OCI-LY3 (cell line): ENCODE data around the gene SSU72.

Experiments used
- CTCF ChIP-seq: fragments of 200-600, 300-600 bp; sonication (generic); IDR thresholded peaks from 2 replicates; pipeline ENCODE4 v1.5.1; 2014; ENCODE audit warnings: antibody characterized with exemption, low read length, low read depth
- EZH2phosphoT487 ChIP-seq: fragments of 200-600 bp; shearing (Covaris generic); IDR thresholded peaks from 2 replicates; pipeline ENCODE4 v1.6.1; 2018; ENCODE audit warnings: antibody characterized with exemption, mixed run types, low read depth

DNA sequence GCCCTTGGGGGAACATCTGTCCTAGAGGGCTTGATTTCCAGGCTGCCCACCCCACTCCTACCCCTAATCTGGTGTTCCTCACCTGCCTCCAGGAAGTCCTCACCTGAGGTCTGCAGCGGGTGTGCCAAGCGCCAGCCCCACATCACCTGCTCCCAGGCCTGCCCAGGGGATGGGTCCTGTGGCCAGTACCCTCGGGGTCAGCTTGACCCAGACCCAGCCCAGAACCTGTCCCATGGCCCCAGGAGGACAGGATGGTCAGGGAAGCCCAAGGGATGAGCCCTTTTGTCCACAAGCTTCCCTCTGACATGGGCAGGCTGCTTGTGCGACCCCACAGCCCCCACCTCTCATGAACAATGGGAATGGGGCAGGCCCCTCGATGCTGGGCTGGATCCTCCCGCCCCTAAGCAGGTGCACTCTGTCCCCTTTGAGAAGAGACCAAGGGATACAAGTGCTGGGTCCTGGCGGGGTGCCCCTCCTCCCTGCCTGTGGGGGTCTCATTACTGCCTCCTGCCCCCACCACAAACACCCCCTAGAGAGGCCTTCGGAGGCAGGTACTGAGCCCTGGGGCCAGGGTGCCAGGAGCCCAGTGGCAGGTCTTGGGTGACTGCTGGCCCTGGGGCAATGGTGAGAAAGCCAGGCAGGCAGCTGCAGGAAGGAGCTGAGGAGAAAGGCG, 43.9 kb upstream of the SSU72 start:
- TF ChIP-seq CTCF = no peak
- TF ChIP-seq EZH2phosphoT487 = no peak
